HG03565 (cell line): Measurements from ENCODE around the gene EXOC2.
"Not testable (repeated sequence)": the region's sequence is repeated elsewhere in the genome, so short reads cannot be mapped to it uniquely, and the experiment has no call there.

Source experiments
- ATAC-seq: cut with Tn5 transposase; IDR thresholded peaks from one replicate; pipeline ENCODE4 v1.9.1; 2021; ENCODE audit warnings: mild to moderate bottlenecking, moderate library complexity; ENCODE audit not compliant: unreplicated experiment

EXOC2 gene

DNA sequence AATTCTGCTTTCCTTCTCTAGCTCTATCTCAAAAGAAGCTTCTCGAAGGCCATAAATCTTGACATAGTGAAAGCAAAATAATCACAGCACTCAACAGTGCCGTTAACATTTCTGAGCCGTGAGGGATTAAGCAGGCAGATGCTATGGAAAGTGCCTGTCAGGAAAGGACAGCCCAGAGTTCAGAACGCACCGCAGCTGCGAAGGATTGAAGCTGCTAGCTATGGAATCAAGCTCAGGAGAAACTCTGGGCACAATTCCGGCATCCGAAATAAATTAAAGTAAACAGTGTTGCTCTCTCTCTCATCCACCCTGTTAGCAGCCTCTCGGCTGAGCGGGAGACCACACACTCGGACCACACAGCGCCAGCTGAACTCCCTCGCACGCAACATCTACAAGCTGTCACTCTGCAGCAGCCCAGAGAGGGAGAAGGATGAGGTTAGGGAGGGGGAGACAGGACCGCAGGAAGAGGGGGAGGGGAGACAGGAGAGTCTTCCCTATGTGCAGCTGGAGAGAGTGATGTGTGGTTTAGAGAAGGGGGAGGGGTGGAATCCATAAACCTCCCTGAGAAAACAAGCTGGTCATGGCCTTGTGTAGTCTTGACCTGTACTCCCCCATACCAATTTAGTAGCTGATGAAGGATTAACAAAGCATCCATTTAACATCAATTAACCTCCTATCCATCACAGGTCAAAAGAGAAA, 9.0 kb downstream of the EXOC2 start:
- no peak for ATAC-seq

DNA sequence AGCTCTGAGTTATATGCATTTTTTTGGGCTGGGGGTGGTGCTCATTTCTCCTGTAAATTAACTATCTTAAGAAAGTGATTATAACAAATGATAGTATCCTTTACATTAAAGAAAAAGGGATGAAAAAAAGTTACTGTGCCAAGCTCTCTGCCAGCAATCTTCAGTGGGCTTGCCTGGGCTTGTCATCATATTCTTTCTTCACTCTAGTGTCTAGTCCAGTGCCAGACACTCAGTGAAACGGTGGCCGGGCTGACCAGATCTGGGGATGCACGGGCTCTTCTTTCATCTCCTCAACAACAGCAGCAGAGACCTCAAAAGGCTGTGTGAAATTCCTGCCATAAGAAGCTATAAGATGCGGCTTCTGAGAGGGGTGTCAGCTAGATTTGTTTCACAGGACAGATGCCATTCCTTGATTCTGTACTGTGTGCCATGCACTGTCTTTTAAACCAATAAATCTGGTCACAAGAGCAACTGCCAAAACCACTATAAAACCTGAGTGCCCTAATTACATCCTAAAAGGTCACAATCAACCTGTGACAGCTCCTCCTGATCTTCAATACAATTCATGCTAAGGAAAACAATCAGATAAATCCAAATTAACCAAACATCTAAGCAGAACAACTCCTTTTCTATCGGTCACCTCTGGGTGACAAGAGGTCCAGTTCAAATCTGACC, 12.1 kb downstream of the EXOC2 start:
- no peak for ATAC-seq

DNA sequence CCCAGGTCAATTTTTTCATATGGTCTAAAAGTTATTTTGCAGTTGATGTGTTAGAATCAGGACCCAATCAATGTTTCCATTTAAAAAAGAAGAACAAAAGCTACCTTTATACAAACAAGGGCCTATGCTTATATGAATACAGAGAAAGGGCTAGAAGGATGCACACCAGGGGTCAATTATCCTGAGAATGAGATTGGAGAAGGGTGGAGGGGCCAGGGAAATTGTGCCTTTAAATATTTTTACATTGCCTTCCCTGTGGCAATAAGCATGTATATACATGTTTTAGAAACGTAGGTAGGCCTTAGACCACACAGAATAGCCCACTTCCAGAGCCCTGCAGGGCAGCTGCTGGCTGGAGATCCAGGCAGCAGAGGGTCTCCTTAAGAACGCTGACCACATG, 12.7 kb downstream of the EXOC2 start:
- no peak for ATAC-seq

DNA sequence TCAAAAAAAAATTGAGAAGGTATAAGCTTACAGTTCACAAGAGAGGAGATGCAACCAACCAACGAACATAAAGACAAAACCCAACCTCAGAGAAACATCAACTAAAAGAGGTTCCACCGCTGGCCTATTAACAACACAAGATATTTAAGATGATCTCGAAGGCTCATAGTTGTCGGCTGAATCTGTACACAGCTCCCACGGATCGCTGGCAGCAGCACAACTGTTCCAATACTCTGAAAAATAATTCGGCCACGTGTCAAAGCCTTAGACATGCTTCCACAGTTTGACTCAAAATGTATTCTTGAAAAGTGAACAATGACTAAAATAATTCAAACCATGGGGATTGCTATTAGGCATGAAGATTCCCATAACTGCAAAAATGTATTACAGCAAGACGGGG, 13.7 kb downstream of the EXOC2 start:
- no peak for ATAC-seq

DNA sequence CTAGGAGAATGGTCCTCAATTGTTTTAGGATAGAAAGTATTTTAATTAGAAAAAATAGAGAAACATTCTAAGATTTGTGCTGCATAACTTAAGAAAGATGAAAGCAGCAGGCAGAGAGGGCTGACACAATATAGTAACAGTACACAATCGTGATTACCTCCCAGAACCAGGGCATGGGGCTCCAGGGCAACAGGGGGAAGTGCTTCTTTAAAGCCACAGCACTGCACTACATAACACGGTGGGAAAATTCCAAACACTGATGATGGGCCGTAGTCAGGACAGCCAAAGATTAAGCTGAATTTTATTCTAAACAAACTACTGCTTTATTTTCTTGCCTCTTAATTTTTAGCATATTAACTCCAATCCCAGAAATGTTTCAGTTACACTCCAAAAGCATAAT, 14.4 kb downstream of the EXOC2 start:
- ATAC-seq: no peak

DNA sequence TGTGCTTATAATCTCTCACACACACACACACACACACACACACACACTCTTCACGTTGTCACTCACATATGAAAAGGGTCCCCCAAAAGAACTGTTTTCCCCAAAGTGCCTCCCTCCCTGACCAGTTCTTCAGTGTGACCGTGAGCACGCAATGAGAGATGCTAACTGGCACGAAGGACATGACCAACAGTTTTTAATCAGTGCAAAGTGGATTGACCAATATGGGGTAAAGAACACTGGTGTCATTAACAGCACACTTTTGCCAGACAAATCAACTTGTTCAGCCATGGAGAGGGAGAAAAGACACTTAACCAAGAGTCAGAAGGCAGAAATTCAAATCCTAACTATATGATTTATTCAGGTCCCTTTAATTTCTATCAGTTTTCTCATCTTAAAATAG, 15.0 kb downstream of the EXOC2 start:
- ATAC-seq: no peak

DNA sequence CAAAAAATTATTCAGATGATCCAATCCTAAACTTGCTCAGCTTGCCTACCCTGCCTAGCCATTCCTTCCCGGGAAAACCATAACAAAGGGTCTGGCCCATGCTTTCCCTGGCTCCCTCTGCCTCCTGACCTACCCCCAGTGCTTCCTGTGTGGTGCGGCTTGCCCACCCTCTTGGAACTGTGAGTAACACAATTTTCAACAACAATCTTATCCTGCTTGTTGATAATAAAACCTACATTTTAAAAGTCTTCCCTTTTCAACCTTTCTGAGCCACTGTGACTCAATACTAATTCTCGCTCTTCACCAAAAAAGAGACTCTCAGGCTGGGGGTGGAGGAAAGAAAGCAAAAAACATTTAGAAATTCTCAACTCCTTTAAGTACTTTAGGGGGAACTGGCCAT, 18.0 kb downstream of the EXOC2 start:
- ATAC-seq: no peak

DNA sequence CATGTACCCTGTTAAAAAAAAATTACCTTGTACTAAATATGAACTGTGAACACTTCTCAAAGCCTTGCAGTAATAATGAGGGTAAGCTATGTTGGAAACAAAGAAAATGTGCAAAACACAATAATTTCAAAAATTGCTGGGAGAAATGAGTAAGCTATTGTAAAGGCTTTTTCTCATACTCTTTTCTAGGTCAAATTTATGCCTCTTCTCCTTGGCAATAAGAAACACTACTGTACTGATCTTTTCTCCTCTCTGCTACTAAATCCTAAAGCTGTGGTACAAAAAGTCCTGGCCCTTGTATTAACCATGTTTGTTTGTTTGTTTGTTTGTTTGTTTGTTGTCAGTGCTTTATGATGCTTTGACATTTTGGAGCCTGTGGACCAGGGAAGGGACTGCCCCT, 18.5 kb downstream of the EXOC2 start:
- no peak for ATAC-seq

DNA sequence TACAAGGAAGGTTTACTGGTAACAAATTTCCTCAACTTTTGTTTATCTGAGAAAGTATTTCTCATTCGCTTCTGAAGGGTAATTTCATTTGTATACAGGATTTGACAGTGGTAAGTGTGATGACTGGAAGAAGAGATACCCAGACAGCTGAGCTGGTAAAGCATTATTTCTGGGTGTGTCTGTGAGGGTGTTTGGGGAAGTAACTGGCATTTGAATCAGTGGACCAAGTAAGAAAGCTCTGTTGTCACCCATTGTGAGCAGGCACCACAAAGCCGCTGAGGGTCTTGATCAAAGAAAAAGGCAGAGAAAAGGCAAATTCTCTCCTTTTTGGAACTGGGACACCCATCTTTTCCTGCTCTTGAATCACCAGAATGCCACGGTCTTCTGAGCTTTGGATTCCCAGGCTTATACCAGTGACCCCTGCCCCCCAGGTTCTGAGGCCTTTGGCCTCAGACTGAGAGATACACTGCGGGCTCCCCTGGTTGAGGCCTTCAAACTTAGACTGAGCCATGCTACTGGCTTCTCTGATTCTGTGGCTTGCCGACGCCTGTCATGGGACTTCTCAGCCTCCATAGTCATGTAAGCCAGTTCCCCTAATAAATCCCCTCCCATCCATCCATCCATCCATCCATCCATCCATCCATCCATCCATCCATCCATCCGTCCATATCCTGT, 25.5 kb downstream of the EXOC2 start:
- no peak for ATAC-seq

DNA sequence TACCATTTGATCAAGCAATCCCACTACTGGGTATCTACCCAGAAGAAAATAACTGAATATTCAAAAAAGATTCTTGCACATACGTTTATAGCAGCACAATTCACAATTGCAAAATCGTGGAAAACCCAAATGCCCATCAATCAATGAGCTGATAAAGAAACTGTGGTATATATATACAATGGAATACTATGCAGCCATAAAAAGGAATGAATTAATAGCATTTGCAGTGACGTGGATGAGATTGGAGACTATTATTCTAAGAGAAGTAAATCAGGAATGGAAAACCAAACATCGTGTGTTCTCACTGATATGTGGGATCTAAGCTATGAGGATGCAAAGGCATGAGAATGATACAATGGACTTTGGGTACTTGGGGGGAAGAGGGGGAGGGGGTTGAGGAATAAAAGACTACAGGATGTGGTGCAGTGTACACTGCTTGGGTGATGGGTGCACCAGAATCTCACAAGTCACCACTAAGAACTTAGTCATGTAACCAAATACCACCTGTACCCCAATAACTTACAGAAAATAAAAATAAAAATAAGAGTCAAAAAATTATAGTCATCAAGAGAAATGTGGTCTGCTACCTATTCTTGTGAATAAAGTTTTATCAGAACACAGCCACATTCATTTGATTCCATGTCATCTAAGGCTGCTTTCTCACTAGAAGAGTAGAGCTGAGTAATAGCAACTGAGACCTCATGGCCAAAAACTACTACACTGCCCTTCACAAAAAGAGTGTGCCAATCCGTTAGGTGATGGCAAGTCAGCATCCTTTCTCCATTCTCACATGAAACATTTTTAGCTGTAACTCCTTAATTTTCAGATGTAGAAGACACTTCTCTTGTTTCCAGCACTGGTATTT, 27.3 kb downstream of the EXOC2 start:
- ATAC-seq: no peak

DNA sequence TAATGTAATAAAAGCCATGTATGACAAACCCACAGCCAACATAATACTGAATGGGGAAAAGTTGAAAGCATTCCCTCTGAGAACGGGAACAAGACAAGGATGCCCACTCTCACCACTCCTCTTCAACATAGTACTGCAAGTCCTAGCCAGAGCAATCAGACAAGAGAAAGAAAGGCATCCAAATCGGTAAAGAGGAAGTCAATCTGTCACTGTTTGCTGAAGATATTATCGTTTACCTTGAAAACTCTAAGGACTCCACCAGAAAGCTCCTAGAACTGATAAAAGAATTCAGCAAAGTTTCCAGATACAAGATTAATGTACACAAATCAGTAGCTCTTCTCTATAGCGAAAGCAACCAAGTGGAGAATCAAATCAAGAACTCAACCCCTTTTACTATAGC, 29.2 kb downstream of the EXOC2 start:
- not testable (repeated sequence) for ATAC-seq

DNA sequence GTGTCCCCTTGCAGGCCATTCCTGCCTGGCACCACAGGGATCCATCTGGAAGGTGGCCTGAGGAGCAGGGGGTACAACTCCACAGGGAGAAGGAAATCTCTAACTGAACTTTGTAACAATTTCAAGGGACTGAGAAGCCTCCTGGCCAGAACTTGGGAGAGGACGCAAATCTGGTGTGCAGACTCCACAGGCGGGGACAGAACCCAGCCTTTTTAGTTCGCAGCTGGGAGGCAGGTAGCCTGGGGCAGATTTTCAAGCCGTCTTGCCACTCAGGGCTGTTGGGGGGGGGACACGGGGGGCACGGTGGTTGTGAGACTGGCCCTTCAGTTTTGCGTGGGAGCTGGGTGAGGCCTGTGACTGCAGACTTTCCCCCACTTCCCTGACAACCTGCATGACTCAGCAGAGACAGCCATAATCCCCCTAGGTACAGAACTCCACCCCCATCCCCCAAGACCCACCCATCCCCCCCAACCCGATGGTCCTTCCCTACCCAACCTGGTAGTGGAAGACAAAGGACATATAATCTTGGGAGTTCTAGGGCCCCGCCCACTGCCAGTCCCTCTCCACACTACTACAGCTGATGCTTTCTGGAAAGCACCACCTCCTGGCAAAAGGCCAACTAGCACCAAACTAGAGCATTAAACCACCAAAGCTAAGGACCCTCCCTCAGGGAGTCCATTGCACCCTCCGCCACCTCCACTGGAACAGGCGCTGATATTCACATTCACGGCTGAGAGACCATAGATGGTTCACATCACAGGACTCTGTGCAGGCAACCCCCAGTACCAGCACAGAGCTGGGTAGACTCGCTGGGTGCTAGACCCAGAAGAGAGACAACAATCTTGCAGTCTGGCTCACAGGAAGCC, 33.0 kb downstream of the EXOC2 start:
- no peak for ATAC-seq

DNA sequence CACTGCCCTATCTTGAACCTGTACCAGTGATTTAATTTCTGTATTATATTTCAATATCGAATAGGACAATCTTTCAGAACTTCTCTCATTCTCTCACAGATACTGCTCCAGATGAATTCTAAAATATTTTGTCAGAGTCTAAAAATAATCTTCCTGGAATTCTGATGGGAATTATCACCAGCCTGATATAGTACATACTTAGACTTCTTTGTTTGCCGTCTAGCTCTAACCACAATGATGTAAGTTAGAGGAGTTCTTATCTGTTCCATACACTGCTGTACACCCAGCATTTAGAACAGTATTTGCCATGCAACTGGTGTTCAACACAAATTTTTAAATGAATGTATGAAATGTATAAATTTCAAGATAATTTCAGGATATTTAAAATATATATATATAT, 34.7 kb downstream of the EXOC2 start:
- ATAC-seq: no peak

DNA sequence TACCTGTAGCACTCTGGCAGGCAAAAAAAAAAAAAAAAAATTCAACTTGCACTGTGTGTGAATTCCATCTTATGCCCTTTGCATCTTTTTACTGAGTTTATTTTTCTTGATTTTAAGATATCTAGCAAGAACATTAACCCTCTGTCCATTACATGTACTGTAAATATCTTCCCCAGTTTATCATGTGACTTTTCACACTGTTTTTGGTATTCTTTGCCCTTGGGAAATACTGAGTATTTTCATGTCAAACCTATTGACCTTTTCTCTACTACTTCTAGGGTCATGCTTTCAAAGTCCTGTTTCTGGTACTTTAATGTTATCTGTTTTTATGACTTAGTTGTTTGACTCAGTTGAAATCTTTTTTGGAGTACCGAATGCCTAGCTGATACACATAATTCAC, 35.2 kb downstream of the EXOC2 start:
- ATAC-seq: no peak

DNA sequence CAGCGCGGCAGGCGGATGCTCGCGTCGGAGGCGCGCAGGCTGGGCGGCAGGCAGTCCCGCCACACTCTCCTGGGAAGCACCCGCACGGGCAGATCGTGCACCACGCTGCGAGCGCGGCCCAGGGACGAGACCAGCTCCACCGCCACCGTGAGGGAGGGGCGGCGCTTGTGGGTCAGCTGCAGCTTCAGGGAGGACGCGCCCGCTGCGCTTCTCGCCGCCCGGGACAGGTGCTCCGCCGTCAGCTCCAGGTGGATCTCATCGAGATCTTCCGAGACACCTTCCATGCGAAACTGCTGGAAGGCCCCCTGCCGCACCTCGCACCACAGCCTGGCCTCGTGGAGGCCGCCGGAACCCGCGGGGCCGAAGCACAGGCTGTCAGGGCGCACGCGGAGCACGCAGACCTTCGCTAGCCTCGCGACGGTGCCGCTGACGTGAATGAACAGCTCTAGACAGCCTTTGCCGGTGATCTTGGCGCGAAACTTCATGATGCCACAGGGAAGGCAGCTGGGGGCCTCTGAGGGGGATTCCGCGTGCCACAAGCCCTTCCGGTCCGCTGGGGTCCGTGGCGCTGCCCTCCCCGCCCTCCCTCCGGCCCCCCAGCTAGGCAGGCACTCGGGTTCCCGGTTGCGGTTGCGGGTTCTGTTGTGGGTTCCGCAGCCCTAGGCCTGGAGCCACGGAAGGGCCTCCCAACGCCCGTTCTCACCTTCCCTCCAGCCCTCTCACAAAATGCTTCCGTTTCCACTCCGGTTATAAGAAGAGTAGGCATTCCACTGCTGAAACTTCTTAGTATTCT, 36.3 kb downstream of the EXOC2 start, which contains the start of gene HUS1B:
Gene HUS1B (minus strand): TSS at position 641 of the 793 bp plus-strand sequence. CDS start 156 bp downstream, at position 485.
- ATAC-seq: no peak

DNA sequence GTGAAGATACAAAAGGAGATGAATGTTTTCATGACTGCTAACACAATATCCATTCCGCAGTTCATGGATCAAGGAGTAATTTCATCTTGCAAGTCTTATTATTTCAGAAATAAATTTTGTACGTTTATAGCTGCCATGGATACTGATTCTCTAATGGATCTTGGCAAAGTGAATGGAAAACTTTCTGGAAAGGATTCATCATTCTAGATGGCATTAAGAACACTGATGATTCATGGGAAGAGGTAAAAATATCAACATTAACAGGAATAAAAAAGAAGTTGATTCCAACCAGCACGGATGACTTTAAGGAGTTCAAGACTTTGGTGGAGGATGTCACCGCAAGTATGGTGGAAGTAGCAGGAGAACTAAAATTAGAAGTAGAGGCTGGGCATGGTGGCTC, 38.8 kb downstream of the EXOC2 start:
- ATAC-seq: no peak

DNA sequence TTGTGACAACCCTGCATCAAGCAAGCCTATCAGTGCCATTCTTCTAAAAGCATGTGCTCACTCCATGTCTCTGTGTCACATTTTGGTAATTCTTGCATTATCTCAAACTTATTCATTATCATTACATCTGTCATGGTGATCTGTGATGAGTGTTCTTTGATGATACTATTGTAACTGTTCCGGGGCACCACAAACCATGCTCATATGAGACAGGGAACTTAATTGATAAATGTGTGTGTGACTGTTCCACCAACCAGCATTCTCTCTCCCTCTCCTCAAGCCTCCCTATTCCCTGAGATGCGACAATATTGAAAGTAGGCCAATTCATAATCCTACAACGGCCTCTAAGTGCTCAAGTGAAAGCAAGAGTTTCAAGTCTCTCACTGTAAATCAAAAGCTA, 40.1 kb downstream of the EXOC2 start:
- no peak for ATAC-seq

DNA sequence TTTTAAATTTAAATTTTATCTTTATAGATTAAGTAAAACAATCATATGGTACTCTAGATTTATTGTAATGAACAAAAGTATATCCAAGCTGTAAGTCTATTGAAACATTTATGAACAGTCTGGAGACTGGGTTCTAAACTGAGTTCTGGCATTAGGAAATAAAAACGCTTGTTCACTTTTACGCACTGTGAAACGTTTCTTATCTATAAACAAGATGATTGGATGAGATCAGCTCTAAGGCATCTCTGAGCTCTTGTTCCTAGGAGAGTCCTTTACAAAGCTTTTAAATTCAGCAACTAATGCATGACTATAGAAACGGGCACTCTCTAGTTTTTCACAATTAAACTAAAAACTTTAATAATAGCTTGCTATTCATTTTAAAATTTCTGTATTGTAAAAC, 42.8 kb downstream of the EXOC2 start:
- ATAC-seq: no peak

DNA sequence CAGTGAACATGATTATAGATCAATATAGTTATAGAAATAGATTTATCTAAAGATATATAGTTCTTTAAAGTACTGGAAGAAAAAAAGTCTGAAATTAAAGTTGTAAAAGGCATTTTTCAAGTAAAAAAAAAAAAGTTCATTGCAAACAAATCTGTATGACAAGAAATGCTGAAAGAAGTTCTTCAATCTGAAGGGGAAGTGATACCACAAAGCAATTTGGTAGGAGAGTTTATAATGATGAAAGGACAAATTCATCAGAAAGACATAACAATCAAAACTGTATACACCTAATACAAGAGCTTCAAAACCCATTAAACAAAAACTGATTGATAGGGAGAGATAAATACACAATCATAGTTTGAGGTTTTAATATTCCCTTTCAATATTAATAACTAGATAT, 50.1 kb downstream of the EXOC2 start:
- no peak for ATAC-seq
